NCI-H1048 (cell line): ENCODE results near the gene ATP5PB.

Experiments used
- DNase-seq: peaks from one replicate; lab custom pipeline; 2025; lab: John Stamatoyannopoulos, UW

The ATP5PB gene

GRCh38 chr1:111475701-111476100 lies 26.4 kb downstream of the ATP5PB start:
- no peak for DNase-seq

GRCh38 chr1:111476214-111476613 lies 26.9 kb downstream of the ATP5PB start:
- DNase-seq = no peak

GRCh38 chr1:111476761-111477309 lies 27.6 kb downstream of the ATP5PB start:
- no peak for DNase-seq

GRCh38 chr1:111480674-111481073 lies 31.4 kb downstream of the ATP5PB start:
- no peak for DNase-seq

- DNase-seq = no peak
Measured at GRCh38 chr1:111481387-111482221, 32.3 kb downstream of the ATP5PB start.

GRCh38 chr1:111483166-111483565 lies 33.9 kb downstream of the ATP5PB start:
- DNase-seq = no peak

GRCh38 chr1:111483876-111484275 lies 34.6 kb downstream of the ATP5PB start:
- no peak for DNase-seq

GRCh38 chr1:111484391-111485026 lies 35.2 kb downstream of the ATP5PB start:
- no peak for DNase-seq

- no peak for DNase-seq
Measured at GRCh38 chr1:111486431-111486830, 37.2 kb downstream of the ATP5PB start.

GRCh38 chr1:111487133-111487532 lies 37.9 kb downstream of the ATP5PB start:
- DNase-seq = no peak

- no peak for DNase-seq
Measured at GRCh38 chr1:111488669-111489068, 39.4 kb downstream of the ATP5PB start.

- DNase-seq = no peak
Measured at GRCh38 chr1:111489604-111490003, 40.3 kb downstream of the ATP5PB start.

GRCh38 chr1:111490220-111490619 lies 41.0 kb downstream of the ATP5PB start:
- DNase-seq = no peak

GRCh38 chr1:111491070-111491469 lies 41.8 kb downstream of the ATP5PB start:
- DNase-seq = no peak

- no peak for DNase-seq
Measured at GRCh38 chr1:111496398-111496797, 47.1 kb downstream of the ATP5PB start.

GRCh38 chr1:111497592-111497991 lies 48.3 kb downstream of the ATP5PB start:
- DNase-seq = no peak

GRCh38 chr1:111499026-111499785 lies 49.9 kb downstream of the ATP5PB start:
- no peak for DNase-seq

- no peak for DNase-seq
Measured at GRCh38 chr1:111501645-111502044, 52.4 kb downstream of the ATP5PB start.

- DNase-seq = no peak
Measured at GRCh38 chr1:111503585-111504060, 54.4 kb downstream of the ATP5PB start, which contains the start of the genes ADORA3 and TMIGD3. ADORA3 (minus strand) TSS chr1:111503633; CDS start chr1:111503354, 279 bp downstream. TMIGD3 (minus strand) TSS chr1:111503633; CDS start chr1:111503354, 279 bp downstream.

GRCh38 chr1:111504097-111504496 lies 54.8 kb downstream of the ATP5PB start:
- DNase-seq = no peak

- no peak for DNase-seq
Measured at GRCh38 chr1:111505641-111506119, 56.4 kb downstream of the ATP5PB start.

GRCh38 chr1:111506561-111506960 lies 57.3 kb downstream of the ATP5PB start:
- DNase-seq = no peak
